Neural progenitor cell (in vitro differentiated cells): Measurements from ENCODE around the gene SYT5. TPM values are rescaled to one million over a fixed set of nuclear protein-coding genes. Genes with fewer than 3 reads are reported as not detected.
"Not testable (repeated sequence)": the region's sequence is repeated elsewhere in the genome, so short reads cannot be mapped to it uniquely, and the experiment has no call there.

Source experiments
- DNase-seq: peaks from one replicate; pipeline ENCODE4 v3.0.0-alpha.2; 2016; ENCODE audit warnings: low spot score
- H2AFZ ChIP-seq: fragments of 200-600 bp; sonication (generic); replicated peaks from 2 replicates; pipeline ENCODE4 v1.6.1; 2016; ENCODE audit warnings: antibody characterized with exemption
- H3F3A ChIP-seq: fragments of 200-600 bp; sonication (generic); 2 replicates; pipeline ENCODE4 v1.6.1; 2016; ENCODE audit warnings: antibody characterized with exemption, low read depth
- H3K27ac ChIP-seq: fragments of 200-600 bp; sonication (generic); 2 replicates; pipeline ENCODE4 v1.5.1; 2016; ENCODE audit warnings: mild to moderate bottlenecking
- H3K27me3 ChIP-seq: fragments of 200-600 bp; sonication (generic); 2 replicates; pipeline ENCODE4 v1.6.1; 2016; ENCODE audit warnings: mild to moderate bottlenecking, moderate library complexity
- H3K36me3 ChIP-seq: fragments of 200-600 bp; sonication (generic); 2 replicates; pipeline ENCODE4 v1.5.1; 2016
- H3K4me1 ChIP-seq: fragments of 200-600 bp; sonication (generic); 2 replicates; pipeline ENCODE4 v1.6.1; 2016; ENCODE audit warnings: mixed run types
- H3K4me2 ChIP-seq: fragments of 200-600 bp; sonication (generic); 2 replicates; pipeline ENCODE4 v1.6.1; 2016
- H3K4me3 ChIP-seq: fragments of 200-600 bp; sonication (generic); 2 replicates; pipeline ENCODE4 v1.5.1; 2016
- H3K79me2 ChIP-seq: fragments of 200-600 bp; sonication (generic); 2 replicates; pipeline ENCODE4 v1.6.1; 2016; ENCODE audit warnings: low read depth
- H3K9ac ChIP-seq: fragments of 200-600 bp; sonication (generic); 2 replicates; pipeline ENCODE4 v1.6.1; 2016
- H3K9me3 ChIP-seq: fragments of 200-600 bp; sonication (generic); 2 replicates; pipeline ENCODE4 v1.5.1; 2016; ENCODE audit warnings: low read depth
- H4K20me1 ChIP-seq: fragments of 200-600 bp; sonication (generic); 2 replicates; pipeline ENCODE4 v1.6.1; 2016; ENCODE audit warnings: low read depth
- H3K27ac Mint-ChIP-seq: 3 replicates; pipeline ENCODE4 v1.8.0; 2021; ENCODE audit warnings: mixed read lengths
- H3K27me3 Mint-ChIP-seq: 2 replicates; pipeline ENCODE4 v1.8.0; 2022; ENCODE audit warnings: low read depth, mild to moderate bottlenecking, inconsistent platforms, moderate library complexity, mixed read lengths; ENCODE audit not compliant: insufficient read depth
- H3K36me3 Mint-ChIP-seq: 3 replicates; pipeline ENCODE4 v1.8.0; 2021; ENCODE audit warnings: mixed read lengths
- H3K4me1 Mint-ChIP-seq: 3 replicates; pipeline ENCODE4 v1.8.0; 2021; ENCODE audit warnings: mixed read lengths
- H3K4me3 Mint-ChIP-seq: 3 replicates; pipeline ENCODE4 v1.8.0; 2021; ENCODE audit warnings: mild to moderate bottlenecking, moderate library complexity, mixed read lengths
- H3K9me3 Mint-ChIP-seq: 3 replicates; pipeline ENCODE4 v1.8.0; 2020; ENCODE audit warnings: mixed read lengths
- CTCF ChIP-seq: fragments of 200-600 bp; sonication (generic); IDR thresholded peaks from 2 replicates; pipeline ENCODE4 v1.5.1; 2017; ENCODE audit warnings: antibody characterized with exemption, mild to moderate bottlenecking
- EZH2 ChIP-seq: fragments of 200-600 bp; sonication (generic); IDR thresholded peaks from 2 replicates; pipeline ENCODE4 v1.6.1; 2017; ENCODE audit warnings: antibody characterized with exemption, mild to moderate bottlenecking, moderate library complexity
- EZH2phosphoT487 ChIP-seq: fragments of 200-600 bp; sonication (generic); IDR thresholded peaks from 2 replicates; pipeline ENCODE4 v1.6.1; 2017; ENCODE audit warnings: antibody characterized with exemption
- total RNA-seq: library from RNA; depleted of rRNA; stranded (reverse); fragments of >200 nt; gene quantifications from 2 replicates; pipeline ENCODE4 v1.2.3, GENCODE V29; 2015; ENCODE audit warnings: low replicate concordance

Gene SYT5
- total RNA-seq, 1 donor from 2014 or later, result not detected

- Histone ChIP-seq H3K79me2 (no peaks in the 10 kb centered on the region), H3K9me3 (no peaks in the 10 kb centered on the region), H3K36me3 (no peaks in the 10 kb centered on the region), H3K27ac (no peak overlapping the region), H4K20me1 (peaks cover 7% of the 10 kb centered on the region), H2AFZ (no peak overlapping the region), H3K4me1 (no peaks in the 10 kb centered on the region), H3K27me3 (no peaks in the 10 kb centered on the region), H3K9ac (no peak overlapping the region), H3K4me2 (no peak overlapping the region), H3F3A (no peaks in the 10 kb centered on the region), H3K4me3 (no peak overlapping the region)
- DNase-seq, result no peak
- Mint-ChIP-seq H3K4me1 (peaks cover 5% of the 10 kb centered on the region), H3K27ac (no peak overlapping the region), H3K36me3 (peaks cover 4% of the 10 kb centered on the region), H3K27me3 (no peaks in the 10 kb centered on the region), H3K4me3 (no peak overlapping the region), H3K9me3 (no peaks in the 10 kb centered on the region)
- TF ChIP-seq EZH2 (no peak), EZH2phosphoT487 (no peak), CTCF (no peak)
Measured at GRCh38 chr19:55226788-55227187, 46.7 kb upstream of the SYT5 start.

- H3K4me3 Mint-ChIP-seq, result no peak overlapping the region
- no peaks in the 10 kb centered on the region for H3K27me3 Mint-ChIP-seq
- Histone ChIP-seq H3K4me2 (no peak overlapping the region), H4K20me1 (peaks cover 7% of the 10 kb centered on the region), H3K27me3 (no peaks in the 10 kb centered on the region), H3K27ac (no peak overlapping the region), H3K9ac (no peak overlapping the region), H3F3A (no peaks in the 10 kb centered on the region), H3K4me3 (no peak overlapping the region), H3K4me1 (no peaks in the 10 kb centered on the region), H2AFZ (no peak overlapping the region), H3K36me3 (no peaks in the 10 kb centered on the region), H3K9me3 (no peaks in the 10 kb centered on the region), H3K79me2 (no peaks in the 10 kb centered on the region)
- peaks cover 5% of the 10 kb centered on the region for H3K4me1 Mint-ChIP-seq
- TF ChIP-seq EZH2phosphoT487 (no peak), CTCF (no peak), EZH2 (no peak)
- peaks cover 6% of the 10 kb centered on the region for H3K36me3 Mint-ChIP-seq
- DNase-seq, result no peak
- H3K9me3 Mint-ChIP-seq, result no peaks in the 10 kb centered on the region
- H3K27ac Mint-ChIP-seq, result no peak overlapping the region
Measured at GRCh38 chr19:55226273-55226672, 46.2 kb upstream of the SYT5 start.

GRCh38 chr19:55225415-55225958 is 45.4 kb upstream of the SYT5 start:
- Mint-ChIP-seq H3K27ac (peak overlapping the region; percentile 54), H3K9me3 (peaks cover 3% of the 10 kb centered on the region), H3K36me3 (peaks cover 6% of the 10 kb centered on the region), H3K27me3 (no peaks in the 10 kb centered on the region), H3K4me1 (peaks cover 5% of the 10 kb centered on the region), H3K4me3 (peak overlapping the region; percentile 30)
- TF ChIP-seq CTCF (no peak), EZH2phosphoT487 (no peak), EZH2 (no peak)
- no peaks in the 10 kb centered on the region for H3K4me1 ChIP-seq
- no peaks in the 10 kb centered on the region for H3K79me2 ChIP-seq
- no peak for DNase-seq
- H3K27me3 ChIP-seq, result no peaks in the 10 kb centered on the region
- no peak overlapping the region for H2AFZ ChIP-seq
- H3K36me3 ChIP-seq, result no peaks in the 10 kb centered on the region
- no peak overlapping the region for H3K4me3 ChIP-seq
- no peak overlapping the region for H3K27ac ChIP-seq
- no peaks in the 10 kb centered on the region for H3F3A ChIP-seq
- H3K9me3 ChIP-seq, result no peaks in the 10 kb centered on the region
- H4K20me1 ChIP-seq, result peaks cover 7% of the 10 kb centered on the region
- no peak overlapping the region for H3K4me2 ChIP-seq
- no peak overlapping the region for H3K9ac ChIP-seq

GRCh38 chr19:55224679-55225414 is 44.8 kb upstream of the SYT5 start:
- H3K27ac Mint-ChIP-seq, result peak overlapping the region; percentile 54

More at GRCh38 chr19:55224679-55225414, 44.8 kb upstream of the SYT5 start:
- not testable (repeated sequence) for H3K9me3 Mint-ChIP-seq, H3K9ac ChIP-seq, H3K4me1 Mint-ChIP-seq, H3K4me3 Mint-ChIP-seq, H4K20me1 ChIP-seq, H3K36me3 ChIP-seq, H2AFZ ChIP-seq, H3K4me2 ChIP-seq, H3K4me1 ChIP-seq, H3K4me3 ChIP-seq, H3K27me3 Mint-ChIP-seq, H3F3A ChIP-seq, H3K27ac ChIP-seq, H3K27me3 ChIP-seq, H3K79me2 ChIP-seq, DNase-seq, H3K9me3 ChIP-seq, H3K36me3 Mint-ChIP-seq
